ENCODE results near the gene NOS3.

NOS3 gene

GRCh38 chr7:151060416-151061212 lies 69.8 kb downstream of the NOS3 start:
- no peak for DNase-seq

GRCh38 chr7:151061213-151062110 lies 70.6 kb downstream of the NOS3 start:
- no peak for DNase-seq

- no peak for DNase-seq
Observed at GRCh38 chr7:151062111-151062398, 71.2 kb downstream of the NOS3 start.

GRCh38 chr7:151062399-151063211 lies 71.8 kb downstream of the NOS3 start:
- DNase-seq, result no peak

GRCh38 chr7:151063212-151063561 lies 72.4 kb downstream of the NOS3 start:
- no peak for DNase-seq
